PFSK-1 (cell line): Measurements from ENCODE around the gene MAML1.

ENCODE experiments used
- FOXP2 ChIP-seq: optimal IDR thresholded peaks from 2 replicates; pipeline ENCODE3; 2011; ENCODE audit warnings: borderline replicate concordance, control low read depth, inconsistent platforms; ENCODE audit not compliant: insufficient read depth; ENCODE audit errors: extremely low read length, extremely low read depth
- POLR2AphosphoS5 ChIP-seq: IDR thresholded peaks from 2 replicates; pipeline ENCODE4 v1.6.1; 2012; ENCODE audit warnings: low read depth, mild to moderate bottlenecking, control low read depth, low read length, moderate library complexity
- SIN3A ChIP-seq: IDR thresholded peaks from 2 replicates; pipeline ENCODE4 v1.6.1; 2012; ENCODE audit warnings: mild to moderate bottlenecking, low read length, moderate library complexity, borderline replicate concordance; ENCODE audit not compliant: insufficient read depth
- TAF1 ChIP-seq: IDR thresholded peaks from 2 replicates; pipeline ENCODE4 v1.6.1; 2012; ENCODE audit warnings: low read length, control low read depth, borderline replicate concordance; ENCODE audit not compliant: insufficient read depth
- TF ChIP-seq, protein P1 (sequence below), 2 experiments: IDR thresholded peaks; 2 replicates each; pipeline versions ENCODE4 v1.6.1 to v1.8.0; 2011 to 2012; ENCODE audit warnings: low read depth in 2 of 2, low read length in 2 of 2, control low read depth in 1 of 2, inconsistent platforms in 1 of 2, mild to moderate bottlenecking in 1 of 2, moderate library complexity in 1 of 2; ENCODE audit not compliant: insufficient read depth in 1 of 2

MAML1 gene

DNA sequence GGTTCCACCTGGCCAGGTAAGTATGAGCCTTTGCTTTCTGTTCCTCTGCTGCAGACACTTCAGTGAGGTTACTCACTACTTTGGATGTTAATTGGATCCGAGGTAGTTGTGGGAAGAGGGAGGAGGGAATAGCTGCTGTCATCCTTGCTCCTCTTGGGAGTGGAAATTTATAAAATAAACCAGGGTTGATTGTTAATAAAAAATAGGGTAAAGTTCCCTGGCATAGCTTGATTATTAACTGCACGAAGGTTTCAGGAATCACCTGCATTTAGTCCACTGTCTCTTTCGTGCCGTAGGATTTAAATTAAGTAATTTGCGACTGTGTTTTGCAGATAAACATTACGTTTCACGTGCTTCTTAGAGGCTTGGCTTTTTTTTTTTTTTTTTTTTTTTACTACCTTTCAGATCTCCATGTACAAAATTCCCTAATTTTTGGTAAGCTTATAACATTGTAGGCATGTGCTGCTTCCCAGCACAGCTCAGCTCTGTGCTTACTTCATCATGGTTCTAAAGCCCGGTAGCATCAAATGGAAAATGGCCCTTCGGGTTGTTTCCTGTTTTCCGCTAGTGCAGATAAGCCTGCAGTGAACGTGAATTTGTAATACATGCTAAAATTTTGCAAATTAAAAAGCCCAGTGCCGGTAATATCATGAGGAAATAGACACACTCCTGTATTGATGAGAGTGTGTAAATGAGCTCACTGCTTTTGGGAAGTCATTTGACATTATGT is 34.3 kb downstream of the MAML1 start:
- TF ChIP-seq, protein P1, sequence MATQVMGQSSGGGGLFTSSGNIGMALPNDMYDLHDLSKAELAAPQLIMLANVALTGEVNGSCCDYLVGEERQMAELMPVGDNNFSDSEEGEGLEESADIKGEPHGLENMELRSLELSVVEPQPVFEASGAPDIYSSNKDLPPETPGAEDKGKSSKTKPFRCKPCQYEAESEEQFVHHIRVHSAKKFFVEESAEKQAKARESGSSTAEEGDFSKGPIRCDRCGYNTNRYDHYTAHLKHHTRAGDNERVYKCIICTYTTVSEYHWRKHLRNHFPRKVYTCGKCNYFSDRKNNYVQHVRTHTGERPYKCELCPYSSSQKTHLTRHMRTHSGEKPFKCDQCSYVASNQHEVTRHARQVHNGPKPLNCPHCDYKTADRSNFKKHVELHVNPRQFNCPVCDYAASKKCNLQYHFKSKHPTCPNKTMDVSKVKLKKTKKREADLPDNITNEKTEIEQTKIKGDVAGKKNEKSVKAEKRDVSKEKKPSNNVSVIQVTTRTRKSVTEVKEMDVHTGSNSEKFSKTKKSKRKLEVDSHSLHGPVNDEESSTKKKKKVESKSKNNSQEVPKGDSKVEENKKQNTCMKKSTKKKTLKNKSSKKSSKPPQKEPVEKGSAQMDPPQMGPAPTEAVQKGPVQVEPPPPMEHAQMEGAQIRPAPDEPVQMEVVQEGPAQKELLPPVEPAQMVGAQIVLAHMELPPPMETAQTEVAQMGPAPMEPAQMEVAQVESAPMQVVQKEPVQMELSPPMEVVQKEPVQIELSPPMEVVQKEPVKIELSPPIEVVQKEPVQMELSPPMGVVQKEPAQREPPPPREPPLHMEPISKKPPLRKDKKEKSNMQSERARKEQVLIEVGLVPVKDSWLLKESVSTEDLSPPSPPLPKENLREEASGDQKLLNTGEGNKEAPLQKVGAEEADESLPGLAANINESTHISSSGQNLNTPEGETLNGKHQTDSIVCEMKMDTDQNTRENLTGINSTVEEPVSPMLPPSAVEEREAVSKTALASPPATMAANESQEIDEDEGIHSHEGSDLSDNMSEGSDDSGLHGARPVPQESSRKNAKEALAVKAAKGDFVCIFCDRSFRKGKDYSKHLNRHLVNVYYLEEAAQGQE (IDR thresholded peaks at IDR 0.05; ENCODE audit: insufficient read depth in 1 of 2, low read depth in 2 of 2, low read length in 2 of 2) = no peak
- TF ChIP-seq TAF1 (no peak), SIN3A (no peak), FOXP2 (no peak), POLR2AphosphoS5 (no peak)

DNA sequence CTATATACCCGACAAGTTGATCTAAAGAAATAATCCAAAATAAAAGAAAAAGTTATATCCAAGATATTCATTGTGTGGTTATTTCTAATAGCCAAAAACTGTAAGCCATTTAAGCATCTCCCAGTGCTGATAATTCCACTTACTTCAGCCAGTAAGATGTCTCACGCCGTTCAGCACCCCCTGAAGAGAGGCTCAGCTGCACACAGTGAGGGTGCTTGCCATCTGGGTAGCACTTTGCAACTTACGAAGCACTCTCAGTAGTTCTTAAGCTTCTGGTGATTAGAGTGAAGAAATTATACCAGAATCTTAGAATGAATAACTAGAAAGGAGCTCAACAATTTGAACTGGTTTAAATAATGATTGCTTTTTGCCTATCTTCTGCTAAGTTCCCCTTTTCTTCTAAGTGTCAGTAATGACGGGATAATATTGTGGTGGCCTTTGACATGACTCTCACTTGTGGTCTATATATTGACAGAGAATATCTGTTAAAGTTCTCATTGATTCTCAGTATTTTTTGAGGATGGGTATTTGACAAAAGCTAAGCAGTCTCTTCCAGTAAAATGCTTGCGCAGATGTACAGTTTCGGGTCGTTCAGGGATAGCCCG is 35.0 kb downstream of the MAML1 start:
- TF ChIP-seq, protein P1 (IDR thresholded peaks at IDR 0.05; ENCODE audit: insufficient read depth in 1 of 2, low read depth in 2 of 2, low read length in 2 of 2) = no peak
- TF ChIP-seq SIN3A = no peak
- TF ChIP-seq POLR2AphosphoS5 = no peak
- TF ChIP-seq TAF1 = no peak

DNA sequence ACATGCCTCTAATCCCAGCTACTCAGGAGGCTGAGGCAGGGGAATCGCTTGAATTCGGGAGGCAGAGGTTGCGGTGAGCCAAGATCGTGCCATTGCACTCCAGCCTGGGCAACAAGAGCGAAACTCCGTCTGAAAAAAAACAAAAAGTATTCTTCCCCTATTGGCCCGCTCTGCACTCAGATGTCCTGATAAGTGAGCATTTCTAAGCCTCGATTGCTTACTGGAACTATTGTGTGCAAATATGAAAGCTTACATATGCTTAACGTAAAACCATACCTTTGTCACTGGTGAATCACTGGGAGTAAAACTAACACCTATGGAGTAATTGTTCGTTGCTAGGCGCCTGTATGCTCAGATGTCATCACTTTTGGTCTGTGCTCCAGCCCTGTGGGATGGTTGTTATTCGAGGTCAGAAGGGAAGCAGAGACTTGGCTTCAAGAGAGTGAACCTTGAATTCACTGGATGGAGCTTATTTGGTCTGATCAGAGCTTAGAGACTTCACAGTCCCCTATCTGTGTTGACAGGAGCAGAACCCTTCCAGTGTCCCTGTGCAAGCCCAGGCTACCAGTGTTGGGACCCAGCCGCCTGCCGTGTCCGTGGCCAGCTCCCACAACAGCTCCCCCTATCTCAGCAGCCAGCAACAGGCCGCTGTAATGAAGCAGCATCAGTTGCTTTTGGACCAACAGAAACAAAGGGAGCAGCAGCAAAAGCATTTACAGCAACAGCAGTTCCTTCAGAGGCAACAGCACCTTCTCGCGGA is 35.9 kb downstream of the MAML1 start:
- no peak for TF ChIP-seq POLR2AphosphoS5
- no peak for TF ChIP-seq TAF1
- TF ChIP-seq SIN3A = no peak
- no peak for TF ChIP-seq FOXP2

DNA sequence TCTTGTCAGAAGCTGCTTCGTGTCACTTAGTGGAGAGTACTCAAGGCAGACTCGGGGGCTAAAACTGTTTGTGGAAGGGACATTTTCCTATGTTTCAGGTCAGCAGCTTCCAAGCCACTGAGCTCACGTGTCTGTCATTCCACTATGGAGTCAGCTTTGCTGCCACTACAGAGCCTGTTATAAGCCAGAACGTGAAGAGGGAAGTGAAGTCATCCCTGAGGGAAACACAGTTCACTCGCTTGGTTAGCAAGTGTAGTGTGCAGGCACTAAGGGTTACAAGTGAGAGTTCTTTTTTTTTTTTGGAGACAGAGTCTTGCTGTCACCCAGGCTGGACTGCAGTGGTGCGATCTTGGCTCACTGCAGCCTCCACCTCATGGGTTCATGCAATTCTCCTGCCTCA is 36.6 kb downstream of the MAML1 start:
- TF ChIP-seq SIN3A (no peak), TAF1 (no peak), POLR2AphosphoS5 (no peak), FOXP2 (no peak)
- TF ChIP-seq, protein P1 (IDR thresholded peaks at IDR 0.05; ENCODE audit: insufficient read depth in 1 of 2, low read depth in 2 of 2, low read length in 2 of 2) = no peak

DNA sequence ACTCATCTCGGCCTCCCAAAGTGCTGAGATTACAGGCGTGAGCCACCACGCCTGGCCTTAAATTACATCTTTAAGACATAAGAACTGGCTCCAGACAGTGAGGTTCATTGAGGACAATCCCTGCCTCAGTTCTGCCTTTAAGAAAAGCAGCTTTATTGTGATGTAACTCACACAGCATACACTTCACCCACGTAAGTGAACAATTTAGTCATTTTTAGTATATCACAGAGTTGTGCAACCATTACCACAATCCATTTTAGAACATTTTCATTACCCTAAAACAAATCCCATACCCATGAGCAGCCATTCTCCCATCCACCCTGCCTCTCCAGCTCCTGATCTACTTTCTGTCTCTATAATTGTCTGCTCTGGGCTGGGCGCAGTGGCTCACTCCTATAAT is 37.2 kb downstream of the MAML1 start:
- no peak for TF ChIP-seq TAF1
- TF ChIP-seq, protein P1 (IDR thresholded peaks at IDR 0.05; ENCODE audit: insufficient read depth in 1 of 2, low read depth in 2 of 2, low read length in 2 of 2) = no peak
- no peak for TF ChIP-seq SIN3A
- TF ChIP-seq FOXP2 = no peak
- TF ChIP-seq POLR2AphosphoS5 = no peak
